IMR-90 (cell line): ENCODE results near the gene ECSIT. TPM values are rescaled to one million over a fixed set of nuclear protein-coding genes. Genes with fewer than 3 reads are reported as not detected.

Experiments used
- ATAC-seq: fragments of 200-7000 bp; cut with Tn5 transposase; 2 replicates; pipeline ENCODE4 v1.9.1; 2020; ENCODE audit warnings: low read depth, mild to moderate bottlenecking, moderate library complexity
- BruUV-seq: library from RNA; stranded (reverse); fragments of 400-500 nt; replicated peaks from 2 replicates; lab custom pipeline; 2021; lab: Mats Ljungman, UMichigan
- CTCF ChIA-PET: fragments of 300-600 bp; formaldehyde crosslinking; extraction: SDS; loops from one replicate; lab custom pipeline; 2021; ENCODE audit warnings: antibody characterized with exemption; lab: Yijun Ruan, JAX
- POLR2A ChIA-PET: fragments of 300-600 bp; sonication (Branson Sonifier 250); formaldehyde crosslinking; loops from one replicate; lab custom pipeline; 2022; ENCODE audit warnings: antibody characterized with exemption; ENCODE audit not compliant: unreplicated experiment; lab: Charles Lee
- DNase-seq: peaks from one replicate; pipeline ENCODE4 v3.0.0; 2013
- H2AFZ ChIP-seq: replicated peaks from 2 replicates; pipeline ENCODE3; 2013; ENCODE audit warnings: low read length, mild to moderate bottlenecking; ENCODE audit not compliant: poor library complexity
- H2AK5ac ChIP-seq: 2 replicates; pipeline ENCODE4 v1.6.1; 2013; ENCODE audit warnings: low read depth, low read length, inconsistent platforms
- H2AK9ac ChIP-seq: replicated peaks from 2 replicates; pipeline ENCODE3; 2013; ENCODE audit warnings: mild to moderate bottlenecking, low read depth, low read length, moderate library complexity; ENCODE audit not compliant: poor library complexity
- H2BK120ac ChIP-seq: 2 replicates; pipeline ENCODE4 v1.6.1; 2013; ENCODE audit warnings: low read depth, low read length, inconsistent platforms
- H2BK15ac ChIP-seq: 3 replicates; pipeline ENCODE4 v1.6.1; 2013; ENCODE audit warnings: low read depth, low read length, inconsistent platforms
- H2BK20ac ChIP-seq: 2 replicates; pipeline ENCODE4 v1.6.1; 2013; ENCODE audit warnings: low read depth, mild to moderate bottlenecking, inconsistent platforms, low read length, moderate library complexity
- H2BK5ac ChIP-seq: 2 replicates; pipeline ENCODE4 v1.6.1; 2013; ENCODE audit warnings: mild to moderate bottlenecking, low read depth, low read length, inconsistent platforms; ENCODE audit not compliant: poor library complexity, severe bottlenecking
- H3K14ac ChIP-seq: replicated peaks from 2 replicates; pipeline ENCODE4 v1.6.1; 2013; ENCODE audit warnings: low read depth, low read length, inconsistent platforms
- H3K18ac ChIP-seq: 2 replicates; pipeline ENCODE4 v1.6.1; 2013; ENCODE audit warnings: low read depth, low read length, control low read depth
- H3K23ac ChIP-seq: 2 replicates; pipeline ENCODE4 v1.6.1; 2013; ENCODE audit warnings: low read depth, low read length, inconsistent platforms
- H3K27ac ChIP-seq: 2 replicates; pipeline ENCODE4 v1.5.1; 2013; ENCODE audit warnings: mild to moderate bottlenecking, control low read depth, low read length; ENCODE audit not compliant: insufficient read depth
- H3K27me3 ChIP-seq: 2 replicates; pipeline ENCODE4 v1.6.1; 2013; ENCODE audit warnings: low read length; ENCODE audit not compliant: control insufficient read depth, insufficient read depth
- H3K36me3 ChIP-seq: 2 replicates; pipeline ENCODE4 v1.6.1; 2013; ENCODE audit warnings: low read length, mixed read lengths; ENCODE audit not compliant: control insufficient read depth, insufficient read depth
- H3K4ac ChIP-seq: 2 replicates; pipeline ENCODE4 v1.6.1; 2013; ENCODE audit warnings: low read depth, low read length, inconsistent platforms
- H3K4me1 ChIP-seq: 2 replicates; pipeline ENCODE4 v1.6.1; 2013; ENCODE audit warnings: low read length, mixed read lengths; ENCODE audit not compliant: control insufficient read depth, insufficient read depth
- H3K4me2 ChIP-seq: 2 replicates; pipeline ENCODE4 v1.6.1; 2013; ENCODE audit warnings: low read depth, mild to moderate bottlenecking, control low read depth, low read length, moderate library complexity
- H3K4me3 ChIP-seq: 2 replicates; pipeline ENCODE4 v1.5.1; 2013; ENCODE audit warnings: low read depth, mild to moderate bottlenecking, control low read depth, low read length, moderate library complexity; ENCODE audit not compliant: insufficient read depth
- H3K56ac ChIP-seq: 2 replicates; pipeline ENCODE4 v1.6.1; 2013; ENCODE audit warnings: low read length, inconsistent platforms; ENCODE audit not compliant: insufficient read depth; ENCODE audit errors: extremely low read depth
- H3K79me1 ChIP-seq, 2 experiments: 2 replicates each; pipeline ENCODE4 v1.6.1; 2013; ENCODE audit warnings: low read length in 2 of 2, inconsistent platforms in 1 of 2, low read depth in 1 of 2
- H3K9ac ChIP-seq: 2 replicates; pipeline ENCODE4 v1.6.1; 2013; ENCODE audit warnings: low read depth, low read length, control low read depth
- H3K9me1 ChIP-seq: 2 replicates; pipeline ENCODE4 v1.6.1; 2013; ENCODE audit warnings: low read length, inconsistent platforms; ENCODE audit not compliant: insufficient read depth
- H3K9me3 ChIP-seq: 2 replicates; pipeline ENCODE4 v1.6.1; 2013; ENCODE audit warnings: low read length; ENCODE audit not compliant: control insufficient read depth, insufficient read depth
- H4K20me1 ChIP-seq: 2 replicates; pipeline ENCODE4 v1.6.1; 2013; ENCODE audit warnings: low read length, inconsistent platforms; ENCODE audit not compliant: insufficient read depth
- H4K5ac ChIP-seq: 2 replicates; pipeline ENCODE4 v1.6.1; 2013; ENCODE audit warnings: mild to moderate bottlenecking, low read depth, low read length, control low read depth
- H4K8ac ChIP-seq, 2 experiments: 2 replicates each; pipeline ENCODE4 v1.6.1; 2013; ENCODE audit warnings: low read depth in 2 of 2, low read length in 2 of 2, control low read depth in 1 of 2, inconsistent platforms in 1 of 2
- H4K91ac ChIP-seq: 2 replicates; pipeline ENCODE4 v1.6.1; 2013; ENCODE audit warnings: low read depth, low read length, inconsistent platforms; ENCODE audit not compliant: insufficient read depth
- NFE2L2 ChIP-seq: fragments of 150-350 bp; IDR thresholded peaks from 2 replicates; pipeline ENCODE4 v1.6.1; 2016; ENCODE audit warnings: low read depth, mild to moderate bottlenecking, low read length
- SMC3 ChIP-seq: fragments of 150-350 bp; IDR thresholded peaks from 2 replicates; pipeline ENCODE4 v1.6.1; 2016; ENCODE audit warnings: low read depth, mild to moderate bottlenecking, antibody characterized with exemption, low read length, moderate library complexity
- WGBS, 2 experiments: methylation state at CpG; one replicate each; pipeline versions ENCODE4 v1.1.5 to v1.1.7; 2013; ENCODE audit warnings: missing lambda C conversion rate in 2 of 2; ENCODE audit not compliant: insufficient read length in 1 of 2; ENCODE audit errors: extremely low coverage in 2 of 2; 5-methylcytosine and 5-hydroxymethylcytosine counted together
- dilution Hi-C: fragments of 300-500 bp; cut with HindIII; formaldehyde crosslinking; loops from one replicate; pipeline ENCODE4 v1.14.3; 2018; ENCODE audit warnings: low sequenced_read_pairs; ENCODE audit not compliant: unreplicated experiment
- in situ Hi-C: fragments of 300-500 bp; cut with MboI; formaldehyde crosslinking; loops from 3 replicates; pipeline ENCODE4 v1.14.3; 2019; ENCODE audit warnings: low sequenced_read_pairs, inconsistent platforms, mixed read lengths
- intact Hi-C: fragments of 100-400 bp; cut with micrococcal nuclease; formaldehyde crosslinking; loops from 2 replicates; pipeline ENCODE4 v1.10.0; 2022
- polyA plus RNA-seq, 3 experiments: library from polyadenylated mRNA; depleted of rRNA; stranded (reverse); fragments of >200 nt; gene quantifications; 2 replicates each; pipeline ENCODE4 v1.2.3, GENCODE V29; 2012; ENCODE audit warnings: low replicate concordance in 1 of 3
- total RNA-seq: library from RNA; depleted of rRNA; stranded (reverse); fragments of >200 nt; gene quantifications from 2 replicates; pipeline ENCODE4 v1.2.3, GENCODE V29; 2012

Gene ECSIT
- total and polyA plus RNA-seq, 2 of the 4 experiments (the other 2 are of a cell fraction): 30.5 to 42.3 TPM

- H2BK5ac ChIP-seq: no peak overlapping the region
- H3K79me1 ChIP-seq: peaks cover 11 to 59% of the 10 kb centered on the region in 2 experiments
- no peak overlapping the region for H3K18ac ChIP-seq
- ATAC-seq: no peak
- no peak overlapping the region for H3K4me2 ChIP-seq
- ChIA-PET CTCF (interaction anchor here (0.6 kb wide), 1 partner anchor 23 kb away, joined by 3 read pairs; no protein-coding TSS in a partner anchor), POLR2A (no interaction called here)
- no peak overlapping the region for H3K27ac ChIP-seq
- intact Hi-C loops: no loop called here
- no peak overlapping the region for H2BK20ac ChIP-seq
- H3K14ac ChIP-seq: no peak overlapping the region
- peaks cover 44% of the 10 kb centered on the region for H4K20me1 ChIP-seq
- no peak overlapping the region for H3K9ac ChIP-seq
- no peak overlapping the region for H2AK5ac ChIP-seq
- H3K9me3 ChIP-seq: no peaks in the 10 kb centered on the region
- WGBS, 2 experiments: 100% methylated on average over 1 of the region's 4 CpGs; no CpG with 5 or more reads in 1 of the 2 experiments
- dilution Hi-C loops: no loop called here
- no peak overlapping the region for H2BK120ac ChIP-seq
- no peak overlapping the region for H2AK9ac ChIP-seq
- peaks cover 8% of the 10 kb centered on the region; the same call in 1 of the 2 replicates for H3K9me1 ChIP-seq
- no peak overlapping the region for H3K4me3 ChIP-seq
- no peak overlapping the region for H4K5ac ChIP-seq
- no peaks in the 10 kb centered on the region for H3K27me3 ChIP-seq
- H3K4ac ChIP-seq: no peak overlapping the region
- no peak overlapping the region for H4K91ac ChIP-seq
- H3K36me3 ChIP-seq: peaks cover 32% of the 10 kb centered on the region
- no peak overlapping the region for H2AFZ ChIP-seq
- no peak overlapping the region for H3K56ac ChIP-seq
- BruUV-seq: no TSS peak
- H3K4me1 ChIP-seq: no peaks in the 10 kb centered on the region
- no peak for DNase-seq
- no peak overlapping the region for H4K8ac ChIP-seq
- no peak overlapping the region for H3K23ac ChIP-seq
- TF ChIP-seq SMC3 (no peak), NFE2L2 (no peak)
- in situ Hi-C loops: no loop called here
- no peak overlapping the region for H2BK15ac ChIP-seq
Observed at GRCh38 chr19:11556634-11557420, 27.9 kb upstream of the ECSIT start.
